ENCODE measurements around the gene TTK.
"Not testable (repeated sequence)": the region's sequence is repeated elsewhere in the genome, so short reads cannot be mapped to it uniquely, and the experiment has no call there.

The TTK gene

GRCh38 chr6:80020381-80021120, 16.1 kb downstream of the TTK start:
- in situ Hi-C loops (cut with MboI; ENCODE audit: low sequenced_read_pairs), result no loop called here

- in situ Hi-C loops (cut with MboI; ENCODE audit: low sequenced_read_pairs), result no loop called here
Measured at GRCh38 chr6:80021131-80021530, 16.7 kb downstream of the TTK start.

- in situ Hi-C loops (cut with MboI; ENCODE audit: low sequenced_read_pairs), result no loop called here
Measured at GRCh38 chr6:80021591-80021990, 17.1 kb downstream of the TTK start.

- in situ Hi-C loops (cut with MboI; ENCODE audit: low sequenced_read_pairs), result no loop called here
Measured at GRCh38 chr6:80022803-80023202, 18.4 kb downstream of the TTK start.

GRCh38 chr6:80028589-80028988, 24.1 kb downstream of the TTK start:
- in situ Hi-C loops (cut with MboI; ENCODE audit: low sequenced_read_pairs), result no loop called here

GRCh38 chr6:80029470-80029869, 25.0 kb downstream of the TTK start:
- in situ Hi-C loops (cut with MboI; ENCODE audit: low sequenced_read_pairs), result no loop called here

- in situ Hi-C loops (cut with MboI; ENCODE audit: low sequenced_read_pairs), result not testable (repeated sequence)
Measured at GRCh38 chr6:80048220-80048619, 43.8 kb downstream of the TTK start.

GRCh38 chr6:80060774-80061173, 56.3 kb downstream of the TTK start:
- in situ Hi-C loops (cut with MboI; ENCODE audit: low sequenced_read_pairs), result no loop called here

GRCh38 chr6:80068146-80068545, 63.7 kb downstream of the TTK start:
- in situ Hi-C loops (cut with MboI; ENCODE audit: low sequenced_read_pairs), result not testable (repeated sequence)

GRCh38 chr6:80070431-80070830, 66.0 kb downstream of the TTK start:
- in situ Hi-C loops (cut with MboI; ENCODE audit: low sequenced_read_pairs), result not testable (repeated sequence)

- in situ Hi-C loops (cut with MboI; ENCODE audit: low sequenced_read_pairs), result loop anchor here (25.0 kb wide), 1 partner anchor 115 kb away; no protein-coding TSS in a partner anchor
Measured at GRCh38 chr6:80077067-80077466, 72.6 kb downstream of the TTK start.

- in situ Hi-C loops (cut with MboI; ENCODE audit: low sequenced_read_pairs), result loop anchor here (25.0 kb wide), 1 partner anchor 126 kb away; no protein-coding TSS in a partner anchor
Measured at GRCh38 chr6:80088637-80089036, 84.2 kb downstream of the TTK start.

GRCh38 chr6:80091506-80091905, 87.1 kb downstream of the TTK start:
- in situ Hi-C loops (cut with MboI; ENCODE audit: low sequenced_read_pairs), result loop anchor here (25.0 kb wide), 1 partner anchor 129 kb away; no protein-coding TSS in a partner anchor

Data from HL-60/S4 treated with retinoic acid at 250 ng/mL for 4 days and 3 days (cell line).